M059J (cell line): ENCODE data around the gene LRRC25. TPM values are rescaled to one million over a fixed set of nuclear protein-coding genes. Genes with fewer than 3 reads are reported as not detected.

Experiments used
- DNase-seq: peaks from one replicate; pipeline ENCODE4 v3.0.0-alpha.2; 2012; ENCODE audit warnings: low read depth
- total RNA-seq: library from RNA; depleted of rRNA; stranded (reverse); fragments of >200 nt; shearing (Covaris generic); gene quantifications from 2 replicates; pipeline ENCODE4 v1.2.3, GENCODE V29; 2014; rRNA removed

Gene LRRC25
- total RNA-seq, 1 experiment from 2014 or later, result not detected

DNA sequence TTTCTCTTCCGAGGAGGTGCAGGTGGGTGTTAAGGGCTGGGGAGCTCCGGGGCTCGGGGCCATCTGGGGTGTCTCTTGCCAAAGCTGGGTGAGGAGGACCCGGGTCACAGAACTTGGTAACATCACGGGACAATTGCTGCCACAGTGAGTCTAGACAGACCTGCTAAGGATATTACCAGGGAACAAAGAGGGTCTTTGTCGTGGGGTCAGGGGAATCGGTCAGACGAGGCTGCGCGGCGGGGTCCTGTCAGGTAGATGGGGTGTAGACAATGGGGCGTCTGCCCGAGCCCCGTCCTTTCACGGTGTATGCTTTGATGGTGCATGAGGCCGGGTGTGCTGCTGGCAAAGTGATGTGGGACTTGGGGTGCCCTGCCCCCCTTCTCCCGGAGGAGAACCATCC, 49.3 kb downstream of the LRRC25 start:
- no peak for DNase-seq

DNA sequence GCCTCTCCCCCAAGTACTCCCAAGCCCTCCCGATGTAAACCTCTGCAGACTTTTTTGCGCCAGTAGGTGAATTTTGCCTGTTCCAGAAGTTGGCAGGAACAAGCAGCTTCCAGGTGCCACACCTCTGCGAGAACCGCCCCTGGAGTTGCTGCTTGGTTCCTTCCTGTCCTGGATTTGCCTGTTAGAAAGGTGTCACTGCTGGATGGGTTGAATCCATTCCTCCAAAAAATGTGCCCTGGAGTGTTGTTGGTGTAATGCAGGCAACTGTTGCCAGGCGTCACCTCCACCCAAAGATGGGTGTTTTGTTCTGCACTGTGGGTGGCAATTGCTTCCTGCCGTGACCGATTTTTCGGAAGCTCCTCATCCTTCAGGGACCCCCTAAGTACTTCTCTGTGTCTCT, 51.3 kb downstream of the LRRC25 start:
- no peak for DNase-seq

DNA sequence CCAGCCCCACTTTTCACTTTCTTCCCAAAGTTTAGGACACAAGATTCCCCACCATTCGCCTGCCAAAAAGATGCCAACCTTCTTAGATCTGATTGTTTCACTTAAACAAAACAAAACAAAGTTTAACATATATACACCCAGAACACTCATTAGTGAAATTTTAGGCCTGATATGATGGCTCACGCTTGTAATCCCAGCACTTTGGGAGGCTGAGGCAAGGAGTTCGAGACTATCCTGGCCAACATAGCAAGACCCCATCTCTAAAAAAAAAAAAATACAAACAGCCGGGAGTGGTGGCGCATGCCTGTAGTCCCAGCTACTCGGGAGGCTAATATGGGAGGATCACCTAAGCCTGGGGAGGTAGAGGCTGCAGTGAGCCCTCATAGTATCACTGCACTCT, 52.1 kb downstream of the LRRC25 start:
- DNase-seq, result no peak

DNA sequence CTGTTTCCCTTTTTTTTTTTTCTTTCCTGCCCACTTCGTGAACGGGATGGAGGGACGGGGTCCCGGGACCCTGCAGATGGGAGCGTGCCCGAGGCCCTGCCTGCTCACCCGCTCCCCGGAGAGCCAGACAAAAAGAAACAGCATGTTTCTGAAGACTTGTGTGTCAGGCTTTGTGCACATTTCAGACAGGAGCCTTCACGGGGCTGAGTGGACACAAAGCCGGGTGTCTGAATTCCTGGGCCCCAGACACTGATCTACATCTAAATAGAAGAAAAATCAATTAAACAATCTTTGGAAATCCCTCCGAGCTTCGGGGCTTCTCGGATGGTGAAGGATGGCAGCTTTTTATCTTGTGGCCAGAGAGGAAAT, 52.9 kb downstream of the LRRC25 start:
- DNase-seq, result no peak

DNA sequence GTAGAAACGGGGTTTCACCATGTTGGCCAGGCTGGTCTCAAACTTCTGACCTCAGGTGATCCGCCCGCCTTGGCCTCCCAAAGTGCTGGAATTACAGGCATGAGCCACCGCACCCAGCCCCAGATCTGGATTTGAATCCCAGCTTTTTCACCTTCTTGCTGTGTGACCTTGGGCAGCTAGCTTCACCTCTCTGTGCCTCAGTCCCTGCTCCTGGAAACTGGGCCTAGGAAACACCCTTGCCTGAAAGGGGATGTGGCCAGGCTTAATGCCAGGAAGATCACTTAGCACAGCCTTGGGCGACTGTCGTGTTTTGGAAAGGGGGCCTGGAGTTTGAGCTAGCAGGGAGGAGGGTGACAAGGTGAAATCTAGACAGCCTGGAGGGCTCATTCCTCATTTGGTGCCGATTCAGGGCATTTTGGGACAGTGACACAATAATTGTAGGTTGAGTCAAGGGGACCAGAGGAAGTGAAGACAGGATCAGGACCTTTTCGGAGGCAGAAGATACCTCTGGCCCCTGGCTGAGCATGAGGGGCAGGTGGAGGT, 55.3 kb downstream of the LRRC25 start:
- no peak for DNase-seq

Other genes starting within 250 kb of the LRRC25 start
- gene PIK3R2, start 244.5 kb downstream of the LRRC25 start, total RNA-seq, result 21.4 and 21.7 TPM in 2 replicates
- 81.2 and 112 TPM in 2 replicates for gene IFI30, start 223.8 kb downstream of the LRRC25 start, total RNA-seq
- 32.4 and 33.4 TPM in 2 replicates for gene MPV17L2, start 204.4 kb downstream of the LRRC25 start, total RNA-seq
- 3.4 and 5.6 TPM in 2 replicates for gene RAB3A, start 193.6 kb downstream of the LRRC25 start, total RNA-seq
- gene PDE4C, start 171.2 kb downstream of the LRRC25 start, total RNA-seq, result 0.07 and 0.15 TPM in 2 replicates
- gene IQCN, start 123.2 kb downstream of the LRRC25 start, total RNA-seq, result 0.10 TPM in 1 of 2 replicates, not detected in the other
- gene JUND, start 116.0 kb downstream of the LRRC25 start, total RNA-seq, result 54.1 and 206 TPM in 2 replicates
- 314 and 393 TPM in 2 replicates for gene LSM4, start 74.5 kb downstream of the LRRC25 start, total RNA-seq
- 10.3 and 13.5 TPM in 2 replicates for gene PGPEP1, start 57.0 kb downstream of the LRRC25 start, total RNA-seq
- 3.3 and 5.4 TPM in 2 replicates for gene GDF15, start 11.5 kb downstream of the LRRC25 start, total RNA-seq
- 55.3 and 61.9 TPM in 2 replicates for gene SSBP4, start 21.8 kb upstream of the LRRC25 start, total RNA-seq
- gene ISYNA1, start 40.5 kb upstream of the LRRC25 start, total RNA-seq, result 6.2 and 8.9 TPM in 2 replicates
- gene ELL, start 124.4 kb upstream of the LRRC25 start, total RNA-seq, result 7.5 and 15.4 TPM in 2 replicates
- gene FKBP8, start 146.0 kb upstream of the LRRC25 start, total RNA-seq, result 209 and 297 TPM in 2 replicates
- gene KXD1, start 160.2 kb upstream of the LRRC25 start, total RNA-seq, result 114 and 124 TPM in 2 replicates
- gene UBA52, start 174.2 kb upstream of the LRRC25 start, total RNA-seq, result 910 and 1,251 TPM in 2 replicates
- gene REX1BD, start 191.2 kb upstream of the LRRC25 start, total RNA-seq, result 62.5 and 89.3 TPM in 2 replicates
- 0.49 and 0.57 TPM in 2 replicates for gene CRLF1, start 209.2 kb upstream of the LRRC25 start, total RNA-seq
- 0.05 TPM in 1 of 2 replicates, not detected in the other for gene TMEM59L, start 215.2 kb upstream of the LRRC25 start, total RNA-seq
- gene KLHL26, start 239.4 kb upstream of the LRRC25 start, total RNA-seq, result 2.2 and 3.6 TPM in 2 replicates